Activated naive CD8-positive, alpha-beta T cell treated with anti-CD3 and anti-CD28 coated beads for 36 hours (primary cell): ENCODE results near the gene ZC3H15. TPM values are rescaled to one million over a fixed set of nuclear protein-coding genes. Genes with fewer than 3 reads are reported as not detected.
"Not testable (repeated sequence)": the region's sequence is repeated elsewhere in the genome, so short reads cannot be mapped to it uniquely, and the experiment has no call there.

ENCODE experiments used
- DNase-seq: peaks from one replicate; pipeline ENCODE4 v3.0.0; 2021
- H3K27ac Mint-ChIP-seq: one replicate; pipeline ENCODE4 v1.8.0; 2022; ENCODE audit warnings: mild to moderate bottlenecking, moderate library complexity, mixed read lengths
- H3K27me3 Mint-ChIP-seq: one replicate; pipeline ENCODE4 v1.8.0; 2022; ENCODE audit warnings: mild to moderate bottlenecking, mixed read lengths
- H3K36me3 Mint-ChIP-seq: one replicate; pipeline ENCODE4 v1.8.0; 2021; ENCODE audit warnings: mild to moderate bottlenecking, mixed read lengths
- H3K4me1 Mint-ChIP-seq: one replicate; pipeline ENCODE4 v1.8.0; 2021; ENCODE audit warnings: mixed read lengths
- H3K4me3 Mint-ChIP-seq: one replicate; pipeline ENCODE4 v1.8.0; 2022; ENCODE audit warnings: mild to moderate bottlenecking, moderate library complexity, mixed read lengths
- H3K9me3 Mint-ChIP-seq: one replicate; pipeline ENCODE4 v1.8.0; 2022; ENCODE audit warnings: mixed read lengths
- total RNA-seq, 2 experiments: library from RNA; stranded (reverse); gene quantifications; one replicate each; pipeline ENCODE4 v1.2.3, GENCODE V29; 2021

The ZC3H15 gene
- total RNA-seq, 2 experiments from 2014 or later, result 116 to 123 TPM

- peaks cover 13% of the 10 kb centered on the region for H3K36me3 Mint-ChIP-seq
- not testable (repeated sequence) for H3K27ac Mint-ChIP-seq, H3K4me1 Mint-ChIP-seq, H3K9me3 Mint-ChIP-seq, H3K27me3 Mint-ChIP-seq, DNase-seq, H3K4me3 Mint-ChIP-seq
Measured at GRCh38 chr2:186474239-186474638, 11.8 kb upstream of the ZC3H15 start.

GRCh38 chr2:186477790-186478189 is 8.3 kb upstream of the ZC3H15 start:
- no peaks in the 10 kb centered on the region for H3K27me3 Mint-ChIP-seq
- H3K9me3 Mint-ChIP-seq, result peaks cover 3% of the 10 kb centered on the region
- H3K36me3 Mint-ChIP-seq, result peaks cover 17% of the 10 kb centered on the region
- H3K4me1 Mint-ChIP-seq, result peaks cover 15% of the 10 kb centered on the region
- no peak overlapping the region for H3K4me3 Mint-ChIP-seq
- no peak for DNase-seq
- H3K27ac Mint-ChIP-seq, result no peak overlapping the region

GRCh38 chr2:186480991-186481390 is 5.1 kb upstream of the ZC3H15 start:
- Mint-ChIP-seq H3K27ac (no peak overlapping the region), H3K9me3 (peaks cover 3% of the 10 kb centered on the region), H3K4me1 (peaks cover 33% of the 10 kb centered on the region), H3K4me3 (no peak overlapping the region), H3K27me3 (no peaks in the 10 kb centered on the region), H3K36me3 (peaks cover 10% of the 10 kb centered on the region)
- DNase-seq, result no peak

- no peak for DNase-seq
- peak overlapping the region; percentile 17 for H3K27ac Mint-ChIP-seq
- H3K27me3 Mint-ChIP-seq, result peaks cover 4% of the 10 kb centered on the region
- H3K36me3 Mint-ChIP-seq, result peaks cover 27% of the 10 kb centered on the region
- no peaks in the 10 kb centered on the region for H3K9me3 Mint-ChIP-seq
- peaks cover 47% of the 10 kb centered on the region for H3K4me1 Mint-ChIP-seq
- peak overlapping the region; percentile 71 for H3K4me3 Mint-ChIP-seq
Measured at GRCh38 chr2:186484062-186484735, 1.9 kb upstream of the ZC3H15 start.

GRCh38 chr2:186485576-186485870 is 537 bp upstream of the ZC3H15 start:
- Mint-ChIP-seq H3K36me3 (peaks cover 34% of the 10 kb centered on the region), H3K27ac (peak overlapping the region; percentile 98), H3K27me3 (peaks cover 4% of the 10 kb centered on the region), H3K4me3 (peak overlapping the region; percentile 99), H3K9me3 (no peaks in the 10 kb centered on the region), H3K4me1 (peaks cover 60% of the 10 kb centered on the region)
- no peak for DNase-seq

- Mint-ChIP-seq H3K36me3 (peaks cover 30% of the 10 kb centered on the region), H3K9me3 (no peaks in the 10 kb centered on the region), H3K27ac (peak overlapping the region; percentile 98), H3K4me3 (peak overlapping the region; percentile 99), H3K4me1 (peaks cover 65% of the 10 kb centered on the region), H3K27me3 (peaks cover 4% of the 10 kb centered on the region)
- DNase-seq, result no peak
Measured at GRCh38 chr2:186486651-186487647, 889 bp downstream of the ZC3H15 start.

GRCh38 chr2:186493564-186494085 is 7.6 kb downstream of the ZC3H15 start:
- Mint-ChIP-seq H3K4me1 (peaks cover 74% of the 10 kb centered on the region), H3K27me3 (no peaks in the 10 kb centered on the region), H3K9me3 (no peaks in the 10 kb centered on the region), H3K4me3 (no peak overlapping the region), H3K36me3 (peaks cover 31% of the 10 kb centered on the region), H3K27ac (peak overlapping the region; percentile 15)
- no peak for DNase-seq

GRCh38 chr2:186496401-186496800 is 10.3 kb downstream of the ZC3H15 start:
- no peak for DNase-seq
- Mint-ChIP-seq H3K4me1 (peaks cover 57% of the 10 kb centered on the region), H3K27ac (no peak overlapping the region), H3K4me3 (no peak overlapping the region), H3K27me3 (no peaks in the 10 kb centered on the region), H3K36me3 (peaks cover 26% of the 10 kb centered on the region), H3K9me3 (no peaks in the 10 kb centered on the region)

GRCh38 chr2:186497928-186498327 is 11.9 kb downstream of the ZC3H15 start:
- no peak for DNase-seq
- Mint-ChIP-seq H3K27me3 (no peaks in the 10 kb centered on the region), H3K36me3 (peaks cover 21% of the 10 kb centered on the region), H3K4me3 (no peak overlapping the region), H3K27ac (peak overlapping the region; percentile 42), H3K4me1 (peaks cover 44% of the 10 kb centered on the region), H3K9me3 (no peaks in the 10 kb centered on the region)

GRCh38 chr2:186498834-186499233 is 12.8 kb downstream of the ZC3H15 start:
- Mint-ChIP-seq H3K4me3 (no peak overlapping the region), H3K4me1 (peaks cover 35% of the 10 kb centered on the region)

GRCh38 chr2:186503827-186504606 is 18.0 kb downstream of the ZC3H15 start:
- Mint-ChIP-seq H3K4me3 (no peak overlapping the region), H3K4me1 (peaks cover 16% of the 10 kb centered on the region), H3K9me3 (no peaks in the 10 kb centered on the region), H3K27ac (peak overlapping the region; percentile 75), H3K36me3 (peaks cover 39% of the 10 kb centered on the region), H3K27me3 (no peaks in the 10 kb centered on the region)
- DNase-seq, result no peak

More at GRCh38 chr2:186498834-186499233, 12.8 kb downstream of the ZC3H15 start:
- no peak overlapping the region for H3K27ac Mint-ChIP-seq
- no peaks in the 10 kb centered on the region for H3K27me3 Mint-ChIP-seq
- H3K36me3 Mint-ChIP-seq, result peaks cover 22% of the 10 kb centered on the region
- no peak for DNase-seq
- no peaks in the 10 kb centered on the region for H3K9me3 Mint-ChIP-seq

- DNase-seq, result no peak
- Mint-ChIP-seq H3K4me3 (no peak overlapping the region), H3K36me3 (peaks cover 27% of the 10 kb centered on the region), H3K27me3 (no peaks in the 10 kb centered on the region), H3K9me3 (no peaks in the 10 kb centered on the region), H3K27ac (peak overlapping the region; percentile 50), H3K4me1 (peaks cover 11% of the 10 kb centered on the region)
Measured at GRCh38 chr2:186508263-186508662, 22.2 kb downstream of the ZC3H15 start.

- Mint-ChIP-seq H3K4me3 (no peak overlapping the region), H3K9me3 (no peaks in the 10 kb centered on the region), H3K27ac (no peak overlapping the region), H3K36me3 (peaks cover 25% of the 10 kb centered on the region), H3K27me3 (no peaks in the 10 kb centered on the region), H3K4me1 (peaks cover 2% of the 10 kb centered on the region)
- no peak for DNase-seq
Measured at GRCh38 chr2:186515376-186515775, 29.3 kb downstream of the ZC3H15 start.

- DNase-seq, result no peak
- peaks cover 33% of the 10 kb centered on the region for H3K36me3 Mint-ChIP-seq
- no peaks in the 10 kb centered on the region for H3K27me3 Mint-ChIP-seq
- peaks cover 1% of the 10 kb centered on the region for H3K9me3 Mint-ChIP-seq
- H3K4me3 Mint-ChIP-seq, result no peak overlapping the region
- H3K27ac Mint-ChIP-seq, result no peak overlapping the region
- H3K4me1 Mint-ChIP-seq, result peaks cover 2% of the 10 kb centered on the region
Measured at GRCh38 chr2:186516396-186516795, 30.3 kb downstream of the ZC3H15 start.

GRCh38 chr2:186517090-186517489 is 31.0 kb downstream of the ZC3H15 start:
- Mint-ChIP-seq H3K4me3 (no peak overlapping the region), H3K9me3 (peaks cover 1% of the 10 kb centered on the region), H3K27ac (no peak overlapping the region)

More at GRCh38 chr2:186517090-186517489, 31.0 kb downstream of the ZC3H15 start:
- no peak for DNase-seq
- no peaks in the 10 kb centered on the region for H3K27me3 Mint-ChIP-seq
- H3K4me1 Mint-ChIP-seq, result no peaks in the 10 kb centered on the region
- H3K36me3 Mint-ChIP-seq, result peaks cover 36% of the 10 kb centered on the region
